Hepatocyte (in vitro differentiated cells): ENCODE results near the gene INO80.

Experiments
- EZH2 ChIP-seq: fragments of 200-600 bp; sonication (generic); IDR thresholded peaks from 2 replicates; pipeline ENCODE4 v1.6.1; 2016; ENCODE audit warnings: antibody characterized with exemption, mild to moderate bottlenecking, borderline replicate concordance
- EZH2phosphoT487 ChIP-seq: fragments of 200-600 bp; sonication (generic); IDR thresholded peaks from one replicate; pipeline ENCODE4 v1.6.1; 2018; ENCODE audit warnings: antibody characterized with exemption, mild to moderate bottlenecking, low read depth, moderate library complexity; ENCODE audit not compliant: unreplicated experiment, severe bottlenecking
- TF ChIP-seq, protein P1 (sequence below): fragments of 200-600 bp; sonication (generic); IDR thresholded peaks from 2 replicates; pipeline ENCODE4 v1.5.1; 2016; ENCODE audit warnings: antibody characterized with exemption, mild to moderate bottlenecking; ENCODE audit not compliant: poor library complexity

DNA sequence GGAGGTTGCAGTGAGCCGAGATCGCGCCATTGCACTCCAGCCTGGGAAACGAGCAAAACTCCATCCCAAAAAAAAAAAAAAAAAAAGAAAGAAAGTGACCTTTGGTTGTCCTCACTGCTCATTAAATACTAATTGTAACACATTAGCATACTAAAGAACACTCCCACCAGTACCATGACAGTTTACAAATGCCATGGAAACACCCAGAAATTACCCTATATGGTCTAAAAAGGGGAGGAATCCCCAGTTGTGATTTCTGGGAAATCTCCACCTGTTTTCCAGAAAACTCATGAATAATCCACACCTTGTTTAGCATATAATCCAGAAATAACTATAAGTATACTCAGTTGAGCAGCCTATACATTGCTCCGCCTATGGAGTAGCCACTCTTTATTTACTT, 23.5 kb upstream of the INO80 start:
- TF ChIP-seq, protein P1, sequence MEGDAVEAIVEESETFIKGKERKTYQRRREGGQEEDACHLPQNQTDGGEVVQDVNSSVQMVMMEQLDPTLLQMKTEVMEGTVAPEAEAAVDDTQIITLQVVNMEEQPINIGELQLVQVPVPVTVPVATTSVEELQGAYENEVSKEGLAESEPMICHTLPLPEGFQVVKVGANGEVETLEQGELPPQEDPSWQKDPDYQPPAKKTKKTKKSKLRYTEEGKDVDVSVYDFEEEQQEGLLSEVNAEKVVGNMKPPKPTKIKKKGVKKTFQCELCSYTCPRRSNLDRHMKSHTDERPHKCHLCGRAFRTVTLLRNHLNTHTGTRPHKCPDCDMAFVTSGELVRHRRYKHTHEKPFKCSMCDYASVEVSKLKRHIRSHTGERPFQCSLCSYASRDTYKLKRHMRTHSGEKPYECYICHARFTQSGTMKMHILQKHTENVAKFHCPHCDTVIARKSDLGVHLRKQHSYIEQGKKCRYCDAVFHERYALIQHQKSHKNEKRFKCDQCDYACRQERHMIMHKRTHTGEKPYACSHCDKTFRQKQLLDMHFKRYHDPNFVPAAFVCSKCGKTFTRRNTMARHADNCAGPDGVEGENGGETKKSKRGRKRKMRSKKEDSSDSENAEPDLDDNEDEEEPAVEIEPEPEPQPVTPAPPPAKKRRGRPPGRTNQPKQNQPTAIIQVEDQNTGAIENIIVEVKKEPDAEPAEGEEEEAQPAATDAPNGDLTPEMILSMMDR: no peak
- TF ChIP-seq EZH2phosphoT487: no peak
- TF ChIP-seq EZH2: no peak
